ENCODE results near the gene NPIPB8.
"Not testable (repeated sequence)": the region's sequence is repeated elsewhere in the genome, so short reads cannot be mapped to it uniquely, and the experiment has no call there.

GRCh38 chr16:28666264-28666663, 28.4 kb downstream of the NPIPB8 start:
- not testable (repeated sequence) for TF ChIP-seq EZH2phosphoT487 (IDR thresholded peaks at IDR 0.05; ENCODE audit: unreplicated experiment); CTCF (conservative IDR thresholded peaks at IDR 0.05; ENCODE audit: low read depth in 2 of 2); POLR2AphosphoS5 (IDR thresholded peaks at IDR 0.05; ENCODE audit: low read depth); EZH2 (IDR thresholded peaks at IDR 0.05; ENCODE audit: low read depth, unreplicated experiment); ZNF114 (CRISPR knock-in tag; IDR thresholded peaks at IDR 0.05); REST (IDR thresholded peaks at IDR 0.05; ENCODE audit: unreplicated experiment); CREB1 (CRISPR knock-in tag; IDR thresholded peaks at IDR 0.05; ENCODE audit: low read depth); ZNF331 (CRISPR knock-in tag; IDR thresholded peaks at IDR 0.05; ENCODE audit: low read depth); ZNF462 (CRISPR knock-in tag; IDR thresholded peaks at IDR 0.05)
